Stimulated activated CD4-positive, alpha-beta T cell treated with anti-CD3 and anti-CD28 coated beads, Interleukin-12 subunit alpha, Interleukin-12 subunit beta, amount 100 ng/mL, for 4 hours (primary cell): Measurements from ENCODE around the gene LRRC36.
"Not testable (repeated sequence)": the region's sequence is repeated elsewhere in the genome, so short reads cannot be mapped to it uniquely, and the experiment has no call there.

Experiments
- DNase-seq: peaks from one replicate; pipeline ENCODE4 v3.0.0-alpha.2; 2020

LRRC36 gene

DNA sequence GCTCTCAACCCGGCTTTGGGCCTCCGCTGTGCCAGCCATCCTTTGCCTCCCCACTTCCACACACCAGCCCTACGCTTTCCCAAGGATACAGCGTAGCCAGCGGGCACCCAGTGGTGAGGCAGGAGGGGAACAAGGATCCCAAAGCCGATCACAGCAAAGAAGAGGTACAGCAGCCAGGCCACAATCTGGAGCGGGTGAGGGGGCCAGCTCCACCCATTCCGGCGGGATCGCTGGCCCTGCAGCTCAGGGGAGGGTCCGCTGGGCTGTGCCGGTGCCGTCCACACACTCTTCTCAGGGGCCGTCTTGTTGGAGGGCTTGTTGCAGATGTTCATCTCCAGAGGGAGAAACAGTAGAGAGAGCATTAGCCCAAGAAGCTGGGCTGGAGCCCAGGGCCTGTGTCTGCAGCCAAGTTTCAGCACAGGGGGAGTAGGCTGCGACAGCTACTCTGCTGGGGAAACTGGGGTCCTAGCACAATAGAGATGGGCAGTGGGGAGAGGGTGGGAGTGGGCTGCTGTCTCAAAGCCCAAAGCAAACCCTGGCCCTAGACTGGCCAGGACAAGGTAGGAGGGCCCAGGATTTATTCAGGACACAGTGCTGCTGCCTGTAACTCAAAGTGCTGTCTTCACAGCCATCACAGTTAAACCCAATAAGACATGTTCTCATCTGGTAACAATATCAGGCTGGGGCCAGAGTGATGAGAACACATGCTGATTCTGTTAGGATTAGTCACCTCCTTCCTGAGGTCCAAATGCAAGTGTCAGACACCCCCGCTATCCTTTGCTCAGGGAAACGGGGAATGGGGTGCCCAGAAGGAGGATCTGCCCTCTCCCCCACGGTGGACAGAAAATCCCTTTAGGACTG lies 79.7 kb downstream of the LRRC36 start:
- DNase-seq, result no peak

DNA sequence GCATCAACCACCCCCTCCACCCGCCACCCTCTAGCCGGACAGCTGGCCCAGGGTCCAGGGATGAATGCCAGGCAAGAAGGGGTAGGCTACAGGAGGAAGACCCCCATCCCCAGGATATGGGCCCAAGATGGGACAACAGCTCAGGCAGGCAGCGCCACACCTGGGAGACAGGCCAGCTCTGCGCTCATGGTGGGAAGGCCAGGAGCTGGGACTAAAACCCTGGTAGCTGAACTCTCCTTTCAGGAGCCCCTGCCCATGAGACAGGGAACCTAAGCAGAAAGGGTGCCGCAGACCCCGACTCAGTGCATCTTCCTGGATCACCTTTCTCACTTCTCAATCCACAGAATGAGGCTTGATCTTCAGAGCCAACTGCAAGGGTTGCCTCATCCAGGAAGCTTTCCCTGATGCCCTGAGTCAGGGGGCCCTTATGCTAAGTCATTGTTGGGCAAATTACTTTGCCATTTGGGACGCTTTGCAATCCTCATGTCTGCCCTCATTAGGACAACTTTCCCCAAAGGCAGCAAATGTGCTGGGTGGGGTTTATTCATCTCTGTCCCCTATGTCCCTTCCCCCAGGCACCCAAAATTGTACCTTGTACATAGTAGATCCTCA lies 80.7 kb downstream of the LRRC36 start:
- DNase-seq, result no peak

DNA sequence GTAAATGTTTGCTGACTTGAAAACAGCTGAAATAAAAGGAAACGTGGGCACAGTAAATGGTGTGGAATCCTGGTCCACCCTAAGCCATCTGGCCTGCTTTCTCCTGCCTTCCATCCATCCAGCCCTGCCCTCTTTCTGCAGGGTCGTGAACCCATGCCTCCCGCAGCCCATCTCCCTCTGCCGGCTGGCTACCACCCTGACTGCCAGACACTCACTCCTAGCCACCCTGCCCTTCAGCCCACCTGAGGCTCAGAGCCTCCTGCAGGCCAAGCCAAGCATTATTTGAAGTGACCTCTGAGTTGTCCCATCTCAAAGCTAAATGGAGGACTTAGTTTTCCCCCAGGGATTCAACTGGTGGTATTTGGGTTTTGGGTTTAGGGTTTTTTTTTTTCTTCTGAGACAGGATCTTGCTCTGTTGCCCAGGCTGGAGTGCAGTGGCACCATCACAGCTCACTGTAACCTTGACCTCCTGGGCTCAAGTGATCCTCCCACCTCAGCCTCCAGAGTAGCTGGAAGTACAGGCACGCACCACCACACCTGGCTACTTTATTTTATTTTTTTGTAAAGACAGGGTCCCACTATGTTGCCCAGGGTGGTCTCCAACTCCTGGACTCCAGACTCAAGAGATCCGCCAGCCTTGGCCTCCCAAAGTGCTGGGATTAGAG lies 81.3 kb downstream of the LRRC36 start:
- no peak for DNase-seq

DNA sequence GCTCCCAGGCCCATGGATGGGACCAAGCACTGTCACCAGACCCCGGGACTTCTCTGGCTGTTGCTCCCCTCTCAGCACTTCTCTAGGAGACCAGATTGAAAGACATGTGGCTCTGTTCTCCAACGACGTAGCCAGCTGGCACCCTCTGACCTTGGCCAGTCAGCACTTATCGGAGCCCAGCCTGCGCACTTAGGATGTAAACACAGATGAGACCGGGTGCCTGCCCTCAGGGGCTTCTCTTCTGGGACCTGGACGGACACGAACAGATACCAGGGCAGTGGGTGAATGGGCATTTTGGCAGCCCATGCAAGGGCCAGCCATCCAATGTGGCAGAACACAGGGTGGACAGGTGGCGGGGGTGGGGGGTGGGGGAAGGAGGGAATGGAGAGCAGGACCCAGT lies 83.0 kb downstream of the LRRC36 start:
- no peak for DNase-seq

DNA sequence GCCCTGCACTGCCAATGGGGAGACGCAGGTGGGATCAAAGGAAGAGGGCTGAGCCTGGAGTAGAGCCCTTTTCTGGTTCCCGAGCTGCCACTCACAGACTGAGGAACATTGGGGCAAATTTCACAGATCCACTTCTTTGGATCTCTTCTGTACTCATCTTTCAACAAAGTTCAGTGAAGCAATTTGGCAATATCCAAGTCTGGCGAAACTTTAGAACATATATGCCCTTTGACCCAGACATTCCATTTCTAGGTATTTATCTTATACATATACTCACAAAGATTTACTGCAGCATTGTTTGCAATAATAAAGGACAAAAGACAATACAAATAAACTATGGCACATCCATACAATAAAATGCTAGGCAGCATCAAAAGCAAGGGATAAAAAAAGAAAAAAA lies 84.7 kb downstream of the LRRC36 start:
- DNase-seq, result no peak

DNA sequence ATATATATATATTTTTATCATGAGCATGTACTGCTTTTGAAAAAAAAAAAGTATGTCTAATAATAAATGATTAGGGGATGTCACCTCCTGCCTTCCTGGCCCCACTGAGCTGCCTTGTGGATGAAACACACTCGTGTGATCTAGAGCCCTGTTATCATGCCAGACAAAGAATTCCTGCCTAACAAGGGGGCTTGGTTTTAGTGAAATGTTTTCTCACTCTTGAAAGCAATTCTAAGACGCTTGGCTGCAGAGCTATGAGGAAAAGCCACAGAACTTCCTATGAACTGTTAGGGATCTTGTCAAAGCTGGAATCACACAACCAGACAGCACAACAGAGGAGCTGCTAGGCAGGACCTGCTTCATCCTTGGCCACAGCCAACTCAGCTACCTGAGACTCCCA lies 85.7 kb downstream of the LRRC36 start:
- DNase-seq, result no peak

DNA sequence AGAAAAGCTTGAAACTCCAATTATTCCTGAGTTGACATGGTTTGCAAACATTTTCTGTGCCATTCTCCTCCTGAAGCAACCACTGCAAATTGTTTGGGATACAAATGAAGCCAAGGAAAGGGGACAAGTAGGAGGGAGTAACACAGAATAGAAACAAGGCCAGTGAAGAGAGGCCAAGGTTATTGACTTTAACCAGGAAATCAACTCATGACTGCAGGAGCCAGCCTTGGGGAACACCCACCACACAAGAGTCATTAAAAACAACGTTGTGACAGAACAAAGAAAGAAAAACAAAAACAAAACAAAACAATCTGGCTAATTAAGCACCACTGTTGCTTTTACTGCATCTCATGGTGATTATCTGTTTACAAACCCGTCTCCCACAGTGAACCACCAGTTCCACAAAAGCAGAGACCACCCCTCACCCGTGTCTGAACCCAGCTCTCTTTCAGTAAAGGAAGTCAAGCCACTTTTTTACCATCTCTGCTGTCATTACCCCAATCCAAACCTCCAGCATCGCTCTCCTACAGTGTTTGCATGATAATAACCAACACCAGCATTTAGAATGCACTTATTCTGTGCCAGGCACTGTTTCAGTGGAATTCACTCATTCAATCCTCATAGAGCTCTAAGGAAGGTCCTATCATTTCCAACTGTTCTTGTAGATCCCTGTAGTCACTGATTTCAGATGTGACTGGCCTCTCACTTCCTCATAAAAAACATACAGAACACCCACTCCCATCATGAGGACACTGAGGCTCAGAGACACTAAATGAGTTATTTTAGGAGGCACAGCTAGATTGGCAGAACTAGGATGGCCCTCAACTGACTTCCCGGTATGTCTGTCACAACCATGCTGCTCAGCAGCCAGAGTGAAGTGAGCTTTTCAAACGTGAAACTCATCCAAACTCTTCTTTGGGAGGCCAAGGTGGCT lies 87.6 kb downstream of the LRRC36 start:
- DNase-seq, result no peak

DNA sequence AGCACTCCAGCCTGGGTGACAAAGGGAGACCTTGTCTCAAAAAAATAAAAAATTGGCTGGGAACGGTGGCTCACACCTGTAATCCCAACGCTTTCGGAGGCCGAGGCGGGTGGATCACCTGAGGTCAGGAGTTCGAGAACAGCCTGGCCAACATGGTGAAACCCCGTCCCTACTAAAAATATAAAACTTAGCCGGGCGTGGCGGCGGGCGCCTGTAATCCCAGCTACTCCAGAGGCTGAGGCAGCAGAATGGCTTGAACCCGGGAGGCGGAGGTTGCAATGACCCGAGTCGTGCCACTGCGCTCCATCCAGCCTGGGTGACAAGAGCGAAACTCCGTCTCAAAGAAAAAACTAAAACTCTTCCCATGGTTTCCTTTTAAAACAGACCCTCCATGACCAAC lies 88.8 kb downstream of the LRRC36 start:
- not testable (repeated sequence) for DNase-seq

DNA sequence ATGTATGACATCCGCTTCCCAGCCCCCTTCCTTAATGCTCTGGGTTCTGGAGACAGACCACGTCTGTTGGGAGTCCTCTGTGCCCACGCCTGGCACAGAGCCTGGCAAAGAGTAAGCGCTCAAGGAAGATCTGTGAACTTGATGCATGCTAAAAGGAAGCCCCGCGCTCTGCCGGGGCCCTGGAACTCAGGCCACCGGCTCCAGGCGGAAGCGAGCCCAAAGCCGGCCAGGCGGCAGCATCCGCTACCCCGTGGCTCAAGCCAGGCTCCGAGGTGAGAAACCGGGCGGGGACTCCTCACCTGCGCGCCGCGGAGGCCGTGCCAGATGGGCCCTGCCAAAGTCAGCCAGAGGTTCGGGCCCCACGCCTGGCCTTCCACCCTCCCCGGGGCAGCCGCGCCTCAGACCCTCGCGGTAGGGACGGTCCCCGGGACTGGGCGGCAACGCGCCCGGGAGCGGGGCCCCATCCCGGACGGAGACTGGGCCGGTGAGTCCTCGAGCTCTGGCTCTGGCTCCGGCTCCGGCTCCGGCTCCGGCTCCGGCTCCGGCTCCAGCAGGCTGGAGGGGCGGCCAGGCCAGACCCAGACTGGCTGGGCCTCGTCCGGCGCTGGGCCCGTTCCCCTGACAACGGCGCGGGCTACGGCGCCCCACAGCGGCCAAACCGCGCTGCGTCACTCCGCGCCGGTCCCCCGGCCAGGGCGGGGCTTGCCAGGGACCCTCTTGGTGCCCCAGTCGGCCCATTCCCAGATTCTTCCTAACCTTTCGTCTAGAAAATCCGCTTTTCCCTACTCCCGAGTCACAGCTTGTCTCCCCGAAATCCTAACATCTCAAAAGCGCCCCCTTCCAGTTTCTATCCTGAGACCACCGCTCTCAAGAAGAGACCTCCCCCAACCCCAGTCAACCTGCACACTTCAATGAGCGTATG lies 89.5 kb downstream of the LRRC36 start, which contains the start of gene ZDHHC1:
ZDHHC1 (minus strand) TSS at position 606 of the 922 bp plus-strand sequence. CDS start 8,702 bp downstream, outside the sequence.
- DNase-seq, result peak; percentile 57

DNA sequence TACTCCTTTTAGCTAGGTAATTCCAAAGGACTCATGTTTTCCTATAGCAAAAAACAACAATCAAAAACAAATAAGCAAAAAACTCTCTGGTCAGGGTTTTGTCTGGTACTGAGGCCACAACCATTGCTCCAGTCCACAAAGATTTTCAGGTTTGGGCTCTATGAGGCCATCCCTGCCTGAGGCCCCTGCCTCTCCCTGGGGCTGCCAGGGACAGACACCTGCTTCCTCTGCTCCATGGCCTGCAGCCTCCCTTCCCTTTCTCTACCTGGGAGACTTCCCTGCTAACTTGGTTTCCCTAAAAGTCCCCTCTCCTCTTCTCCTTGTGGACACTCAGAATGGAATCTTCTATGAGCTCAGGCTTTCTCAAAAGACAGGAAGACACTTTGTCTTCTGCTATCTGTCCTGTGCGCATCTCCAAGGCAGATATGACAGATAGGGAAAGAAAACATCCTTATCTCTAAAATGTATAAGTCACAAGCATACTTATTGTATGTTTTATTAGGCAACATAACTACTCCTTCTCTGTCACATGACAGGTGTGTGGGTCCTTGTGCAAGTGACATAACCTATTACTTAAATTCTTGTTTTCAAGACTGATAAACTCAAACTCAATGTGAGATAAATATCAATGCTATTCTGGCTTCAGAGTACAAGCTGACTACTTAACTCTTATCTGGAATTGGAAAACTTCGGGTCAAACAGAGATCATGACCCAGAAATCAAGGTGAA lies 90.9 kb downstream of the LRRC36 start:
- no peak for DNase-seq

DNA sequence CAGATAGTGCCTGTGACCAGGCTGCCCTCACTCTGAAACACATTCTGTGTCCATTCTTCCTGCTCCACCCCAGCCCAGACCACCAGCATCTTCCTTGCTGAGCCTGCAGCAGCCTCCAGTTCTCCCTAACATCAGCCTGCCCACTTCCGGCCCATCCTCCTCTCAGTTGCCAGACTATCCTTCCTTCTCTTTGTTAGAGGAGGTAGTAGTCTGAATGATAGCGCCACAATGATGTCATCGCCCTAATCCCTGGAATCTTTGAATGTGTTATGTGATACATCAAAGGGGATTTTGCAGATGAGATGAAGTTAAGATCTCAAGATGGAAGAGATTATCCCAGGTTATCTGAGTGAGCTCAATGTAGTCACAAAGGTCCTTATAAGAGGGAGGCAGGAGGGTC lies 92.9 kb downstream of the LRRC36 start:
- DNase-seq, result no peak

DNA sequence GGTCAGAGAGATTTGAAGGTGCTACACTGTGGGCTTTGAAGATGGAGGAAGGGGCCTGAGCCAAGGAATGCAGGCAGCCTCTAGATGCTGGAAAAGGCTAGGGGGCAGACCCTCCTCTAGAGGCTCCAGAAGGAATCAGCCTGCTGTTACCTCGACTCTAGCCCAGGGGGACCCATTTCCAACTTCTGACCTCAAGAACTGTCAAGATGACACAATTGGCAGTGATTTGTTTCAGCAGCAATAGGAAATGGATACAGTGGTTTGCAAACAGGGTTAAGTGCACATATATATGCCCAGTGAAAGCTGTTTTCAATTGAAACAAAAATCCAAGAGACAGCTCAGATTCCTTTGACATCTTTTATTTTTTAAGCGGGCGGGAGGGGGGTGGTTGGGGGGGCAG lies 93.3 kb downstream of the LRRC36 start:
- DNase-seq, result no peak

DNA sequence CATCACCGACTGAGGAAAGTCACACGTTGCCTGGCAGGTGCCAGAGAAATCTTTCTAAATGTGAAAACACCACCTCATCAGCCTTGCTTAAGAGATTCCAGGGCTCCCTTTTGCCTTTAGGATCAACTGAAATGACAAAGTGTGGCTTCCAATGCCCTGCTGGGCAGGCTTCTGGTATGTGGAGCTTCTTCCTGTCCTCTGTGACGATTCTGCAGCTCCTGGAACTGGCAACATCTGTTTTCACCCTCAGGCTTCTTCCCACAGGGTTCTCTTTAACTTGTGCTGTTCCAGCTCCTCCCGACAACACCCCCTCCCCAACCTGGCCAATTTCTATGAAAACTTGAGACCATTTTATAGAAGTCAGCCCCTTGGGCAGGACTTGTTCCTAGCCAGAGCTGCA lies 94.4 kb downstream of the LRRC36 start:
- DNase-seq, result no peak

DNA sequence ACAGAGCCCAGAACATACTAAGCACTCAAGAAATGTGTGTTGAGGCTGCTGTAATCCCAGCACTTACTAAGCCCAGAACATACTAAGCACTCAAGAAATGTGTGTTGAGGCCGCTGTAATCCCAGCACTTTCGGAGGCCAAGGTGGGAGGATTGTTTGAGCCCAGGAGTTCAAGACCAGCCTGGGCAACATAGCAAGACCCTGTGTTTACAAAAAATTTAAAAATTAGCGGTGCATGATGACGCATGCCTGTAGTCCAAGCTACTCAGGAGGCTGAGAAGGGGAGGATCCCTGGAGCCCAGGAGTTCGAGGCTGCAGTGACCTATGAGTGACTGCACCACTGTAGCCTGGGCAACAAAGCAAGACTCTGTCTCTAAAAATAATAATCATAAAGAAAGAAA lies 96.4 kb downstream of the LRRC36 start:
- no peak for DNase-seq

DNA sequence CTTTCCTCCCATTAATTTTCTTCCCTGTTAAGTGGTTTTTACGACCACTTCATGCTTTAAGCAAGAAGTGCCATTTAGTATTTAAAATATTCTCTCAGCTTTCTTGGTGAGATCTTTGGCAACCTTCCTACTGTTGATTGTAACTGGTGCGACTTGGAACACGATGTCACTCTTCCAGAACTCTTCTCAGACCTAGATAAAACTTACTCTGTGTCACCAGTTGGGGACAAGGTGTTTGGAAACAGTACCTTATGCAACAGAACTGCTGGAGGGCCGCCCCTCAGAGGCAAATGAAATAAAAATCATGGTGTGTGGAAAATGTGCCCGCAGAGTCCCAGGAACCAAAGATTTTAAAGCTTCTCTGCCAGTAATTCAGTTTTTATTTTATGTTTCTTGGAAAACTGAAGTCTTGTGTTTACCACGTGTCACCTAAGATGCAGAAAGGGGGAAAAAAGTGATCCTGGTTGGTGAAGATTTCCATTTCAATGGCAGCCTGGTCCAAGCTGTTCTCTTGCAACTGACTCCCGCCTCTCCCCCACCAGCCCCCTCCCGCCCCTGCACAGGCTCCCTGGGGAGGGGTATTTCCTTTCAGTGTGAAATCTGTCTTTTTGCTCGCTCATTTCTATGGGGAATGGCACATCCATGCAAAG lies 97.1 kb downstream of the LRRC36 start:
- DNase-seq, result no peak

DNA sequence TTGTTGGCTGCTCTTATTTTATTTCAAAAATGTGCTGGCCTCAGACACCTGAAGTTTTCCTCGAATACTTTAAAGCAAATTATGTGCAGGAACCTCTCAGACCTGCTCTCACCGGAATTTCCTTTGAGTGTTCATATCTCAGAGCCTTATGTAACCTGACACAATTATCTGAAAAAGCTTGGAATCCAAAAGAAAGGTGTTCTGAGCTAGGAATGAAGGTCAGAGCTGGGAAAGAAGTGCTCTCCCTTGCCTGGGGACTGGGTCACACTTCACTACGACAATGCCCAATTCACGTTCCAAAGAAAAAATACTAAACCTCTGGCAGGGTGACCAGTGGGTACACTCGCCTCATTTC lies 97.6 kb downstream of the LRRC36 start:
- no peak for DNase-seq

DNA sequence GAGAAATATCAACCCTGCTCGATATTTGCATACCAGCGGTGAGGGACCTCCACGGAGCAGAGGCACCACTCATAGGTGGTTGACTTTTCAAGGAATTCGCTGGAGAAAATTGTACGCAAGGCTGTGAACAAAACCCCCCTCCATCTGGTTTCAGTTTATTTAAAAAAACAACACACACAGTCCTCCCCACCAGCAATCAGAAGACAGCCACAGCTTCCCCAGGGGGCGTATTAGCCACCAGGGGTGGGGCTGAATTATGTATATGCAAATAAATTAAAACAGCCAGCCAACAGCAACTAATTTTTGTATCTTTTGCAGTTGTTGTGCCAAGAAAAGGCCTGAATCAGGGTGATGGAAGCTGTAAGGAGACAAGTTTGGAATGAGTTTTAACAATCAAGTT lies 98.4 kb downstream of the LRRC36 start:
- DNase-seq, result no peak

DNA sequence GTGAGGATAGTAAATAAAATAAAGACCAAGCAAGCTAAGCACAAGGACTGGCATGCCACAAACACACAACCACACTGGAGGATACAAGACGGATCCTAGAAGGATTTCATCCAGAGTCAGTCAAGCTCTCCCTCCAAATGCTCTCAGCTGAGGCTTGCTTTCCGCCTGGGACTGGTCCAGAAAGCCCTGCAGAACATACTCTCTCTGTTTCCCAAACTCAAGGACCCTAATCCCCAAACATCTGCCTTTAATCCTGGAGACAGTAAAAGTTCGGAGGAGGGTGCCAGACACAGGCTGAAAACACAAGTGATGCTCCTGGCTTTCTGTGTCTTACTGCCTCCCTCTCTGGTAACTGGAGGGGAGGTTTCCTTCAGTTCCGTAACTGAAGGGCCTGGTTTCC lies 99.0 kb downstream of the LRRC36 start:
- DNase-seq, result no peak

DNA sequence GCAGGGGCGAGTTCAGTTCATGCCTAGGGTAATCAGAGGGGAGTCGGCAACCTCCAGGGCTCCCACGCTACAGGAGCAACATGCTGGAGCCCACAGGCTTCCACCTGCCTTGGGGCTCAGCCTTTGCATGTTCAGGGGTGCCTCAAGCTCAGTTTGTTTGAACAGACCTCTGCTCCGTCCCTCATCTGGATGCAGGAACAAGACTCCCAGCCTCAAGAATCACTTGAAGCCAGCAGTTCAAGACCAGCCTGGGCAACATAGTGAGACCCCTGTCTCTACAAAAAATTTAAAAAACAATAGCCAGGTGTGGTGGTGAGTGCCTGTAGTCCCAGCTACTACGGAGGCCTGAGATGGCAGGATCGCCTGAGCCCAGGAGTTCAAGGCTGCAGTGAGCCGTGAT lies 99.4 kb downstream of the LRRC36 start:
- DNase-seq, result no peak

DNA sequence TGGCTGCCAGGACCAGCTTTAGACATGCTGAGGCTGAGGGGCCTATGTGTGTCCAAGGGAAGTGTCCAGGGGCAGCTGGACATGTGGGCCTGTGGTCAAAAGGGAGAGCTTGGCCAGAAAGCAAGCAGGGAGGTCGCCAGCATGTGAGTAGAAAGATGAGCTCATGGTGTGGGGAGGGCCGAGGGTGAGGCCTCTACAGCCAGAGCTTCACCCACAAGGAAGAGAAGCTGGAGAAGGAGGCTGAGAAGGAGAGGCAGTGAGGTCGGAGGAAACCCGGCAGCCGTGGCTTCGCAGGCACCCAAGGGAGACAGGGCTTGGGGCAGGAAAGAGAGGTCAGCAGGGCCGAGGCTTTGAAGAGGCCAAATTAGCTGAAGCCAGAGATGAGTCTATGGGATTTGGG lies 100.3 kb downstream of the LRRC36 start:
- no peak for DNase-seq
